ENCODE data around the gene CLCNKA.
A peak's percentile ranks its signal among the peaks of the same experiment; 100 is the strongest.
"Not testable (repeated sequence)": the region's sequence is repeated elsewhere in the genome, so short reads cannot be mapped to it uniquely, and the experiment has no call there.

Gene CLCNKA

DNA sequence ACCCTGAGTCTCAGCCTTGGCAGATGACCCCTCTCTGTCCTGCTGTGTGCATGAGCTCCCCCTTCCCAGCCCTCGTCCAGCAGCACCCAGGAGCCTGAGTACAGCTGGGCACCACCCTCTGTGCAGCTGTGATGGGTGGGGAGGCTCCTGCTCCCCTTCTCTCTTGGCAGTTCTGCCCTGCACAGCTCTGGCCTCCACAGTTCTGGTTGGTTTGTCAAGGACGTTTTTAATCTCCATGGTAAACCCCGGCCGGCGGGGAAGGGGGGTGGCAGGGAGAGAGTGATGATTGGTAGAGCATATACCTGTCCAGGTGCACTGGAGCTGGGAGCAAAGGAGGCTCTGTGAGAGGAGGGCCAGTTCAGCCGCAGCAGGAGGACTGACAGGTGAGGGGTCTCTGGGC is at the start of gene CLCNKA:
Gene CLCNKA (plus strand): TSS at position 356 of the 400 bp plus-strand sequence. CDS start 584 bp downstream, outside the sequence.
- DNase-seq (ENCODE audit: low read depth) = no peak

GRCh38 chr1:15972409-15972808 is 49.4 kb upstream of the CLCNKA start:
- DNase-seq (ENCODE audit: low read depth) = no peak

GRCh38 chr1:15973772-15974171 is 48.1 kb upstream of the CLCNKA start:
- DNase-seq (ENCODE audit: low read depth) = no peak

- no peak for DNase-seq (ENCODE audit: low read depth)
Observed at GRCh38 chr1:15974855-15975254, 47.0 kb upstream of the CLCNKA start.

DNA sequence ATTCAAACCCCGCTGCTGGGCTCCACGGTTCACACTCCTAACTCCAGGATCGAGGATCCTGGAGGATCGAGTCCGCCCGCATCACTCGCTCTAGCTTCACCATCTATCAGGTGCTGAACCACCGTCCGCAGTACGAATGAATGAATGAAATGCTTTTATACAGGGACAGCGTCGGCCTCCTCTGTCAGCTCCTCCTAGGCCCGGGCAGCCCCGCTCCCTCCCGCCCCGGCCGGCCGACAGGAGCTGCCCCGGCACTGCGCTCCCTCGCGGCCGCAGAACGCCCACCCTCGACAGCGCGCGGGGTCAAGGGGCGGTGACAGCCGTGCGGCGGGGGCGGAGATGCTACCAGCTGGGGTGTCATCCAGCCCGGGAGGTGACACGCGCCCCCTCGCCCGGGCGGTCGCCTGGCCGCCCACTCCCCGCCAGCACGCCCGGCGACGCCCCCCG is 46.5 kb upstream of the CLCNKA start:
- DNase-seq (ENCODE audit: low read depth) = peak; percentile 80

- peak; percentile 95 for DNase-seq (ENCODE audit: low read depth)
Observed at GRCh38 chr1:15975805-15976680, 45.8 kb upstream of the CLCNKA start, which contains the start of gene ZBTB17. Gene ZBTB17, minus strand, starts transcription at chr1:15976101. Its CDS starts 27,606 bp downstream, at chr1:15948495.

- not testable (repeated sequence) for DNase-seq (ENCODE audit: low read depth)
Observed at GRCh38 chr1:15977947-15978346, 43.9 kb upstream of the CLCNKA start.

DNA sequence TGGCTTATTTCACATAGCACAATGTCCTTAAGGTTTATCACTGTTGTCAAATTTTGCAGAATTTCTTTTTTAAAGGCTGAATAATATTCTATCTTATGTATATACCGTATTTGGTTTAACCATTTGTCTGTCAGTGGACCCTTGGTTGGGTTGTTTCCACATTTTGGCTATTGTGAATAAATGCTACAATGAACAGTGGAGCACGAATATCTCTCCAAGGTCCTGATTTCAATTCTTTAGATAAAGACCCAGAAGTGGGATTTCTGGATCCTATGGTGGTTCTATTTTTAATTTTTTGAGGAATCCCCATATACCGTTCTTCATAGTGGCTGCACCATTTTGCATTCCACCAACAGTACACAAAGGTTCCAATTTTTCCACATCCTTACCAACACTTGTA is 40.2 kb upstream of the CLCNKA start:
- no peak for DNase-seq (ENCODE audit: low read depth)

- DNase-seq (ENCODE audit: low read depth) = no peak
Observed at GRCh38 chr1:15983275-15983674, 38.6 kb upstream of the CLCNKA start.

DNA sequence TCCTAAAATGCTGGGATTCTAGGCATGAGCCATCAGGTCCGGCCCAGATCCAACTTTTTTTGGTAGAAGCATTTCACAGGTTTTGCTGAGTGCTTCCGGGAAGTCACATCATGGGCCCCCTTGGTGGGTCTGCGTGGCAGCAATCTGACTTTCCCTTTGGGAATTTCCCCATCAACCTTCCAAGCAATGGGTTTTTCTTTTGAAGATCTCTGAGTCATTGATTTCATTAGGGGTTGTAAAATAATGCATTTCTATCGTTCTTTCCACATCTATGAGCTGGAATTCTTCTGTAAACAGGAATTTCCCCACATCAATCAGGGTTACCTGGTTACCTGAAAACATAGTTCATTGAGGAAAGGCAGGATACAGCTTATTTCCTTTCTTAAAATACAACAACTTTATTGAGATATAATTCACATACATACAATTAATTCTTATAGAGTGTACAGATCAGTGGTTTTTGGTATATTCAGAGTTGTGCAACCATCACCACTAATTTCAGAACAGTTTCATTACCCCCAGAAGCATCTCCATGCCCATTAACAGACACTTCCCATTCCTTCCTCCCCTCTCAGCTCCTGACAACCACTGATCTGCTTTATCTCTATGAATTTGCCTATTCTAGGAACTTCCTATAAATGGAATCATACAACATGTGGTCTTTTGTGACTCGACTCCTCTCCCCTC is 36.1 kb upstream of the CLCNKA start:
- DNase-seq (ENCODE audit: low read depth) = no peak

DNA sequence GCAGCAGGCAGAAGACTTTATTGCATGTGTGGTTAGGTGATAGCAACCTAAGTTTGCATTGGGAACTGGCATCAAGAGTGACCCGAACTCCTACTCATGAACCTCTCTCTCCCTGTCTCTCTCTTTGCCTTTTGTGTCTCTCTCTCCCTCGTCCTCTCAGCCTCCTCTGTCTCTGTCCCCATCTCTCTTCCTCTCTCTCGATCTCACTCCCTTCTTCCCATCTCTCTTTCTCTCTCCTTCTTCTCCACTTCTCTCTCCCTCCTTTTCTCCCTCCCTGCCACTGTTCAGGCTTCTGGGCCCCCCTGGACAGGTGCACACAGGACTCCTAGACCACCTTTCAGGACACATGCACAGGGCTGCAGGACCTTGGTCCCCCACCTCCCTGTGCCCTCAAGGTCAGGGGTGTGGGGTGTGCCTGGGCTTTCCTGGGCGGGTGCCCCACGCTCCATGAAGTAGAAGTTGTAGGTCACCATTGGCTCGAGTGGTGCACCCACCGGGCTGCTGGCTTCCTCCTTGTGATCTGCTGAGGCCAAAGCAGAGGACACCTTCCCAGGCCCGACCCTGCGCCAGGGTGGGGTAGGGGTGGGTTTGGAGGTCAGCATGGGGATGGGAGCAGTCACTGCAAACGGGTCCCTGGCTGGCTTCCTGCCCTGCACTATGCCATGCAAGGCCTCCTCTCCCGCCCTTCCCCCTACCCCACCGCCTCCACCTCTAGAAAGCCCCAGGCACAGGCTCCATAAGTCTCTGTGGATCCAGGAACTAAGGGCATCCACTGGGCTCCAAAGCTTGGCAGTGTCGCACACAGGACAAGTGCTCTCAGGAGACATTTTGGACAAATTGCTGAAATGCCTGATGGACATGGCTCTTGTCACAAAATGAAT is 32.7 kb upstream of the CLCNKA start:
- DNase-seq (ENCODE audit: low read depth) = no peak

GRCh38 chr1:15989776-15990175 is 32.1 kb upstream of the CLCNKA start:
- DNase-seq (ENCODE audit: low read depth) = no peak

- DNase-seq (ENCODE audit: low read depth) = no peak
Observed at GRCh38 chr1:15991427-15992186, 30.2 kb upstream of the CLCNKA start.

GRCh38 chr1:15992187-15992553 is 29.7 kb upstream of the CLCNKA start:
- DNase-seq (ENCODE audit: low read depth) = no peak

GRCh38 chr1:15992582-15993500 is 29.0 kb upstream of the CLCNKA start:
- DNase-seq (ENCODE audit: low read depth) = no peak

- DNase-seq (ENCODE audit: low read depth) = no peak
Observed at GRCh38 chr1:15993666-15994065, 28.2 kb upstream of the CLCNKA start.

DNA sequence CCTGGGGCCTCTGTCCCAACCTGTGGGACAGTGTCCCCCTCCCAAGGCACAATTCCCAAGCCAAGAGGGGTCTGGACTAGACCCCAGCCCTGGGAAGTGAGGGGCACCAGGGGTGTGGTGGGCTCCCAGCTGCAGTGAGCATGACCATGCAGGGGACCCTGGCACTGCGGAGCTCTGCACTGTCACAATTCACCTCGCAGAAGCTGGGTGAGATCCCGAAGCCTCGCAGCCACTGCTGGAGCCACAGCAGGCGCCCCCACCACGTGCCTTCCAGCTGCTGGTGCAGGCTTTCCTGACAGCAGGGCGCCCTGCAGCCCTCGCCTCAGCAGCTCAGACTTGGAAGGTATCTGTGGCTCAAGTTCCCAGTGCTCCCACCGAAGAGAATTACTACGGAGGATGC is 27.8 kb upstream of the CLCNKA start:
- no peak for DNase-seq (ENCODE audit: low read depth)

GRCh38 chr1:15994590-15995351 is 27.1 kb upstream of the CLCNKA start:
- peak; percentile 47 for DNase-seq (ENCODE audit: low read depth)

DNA sequence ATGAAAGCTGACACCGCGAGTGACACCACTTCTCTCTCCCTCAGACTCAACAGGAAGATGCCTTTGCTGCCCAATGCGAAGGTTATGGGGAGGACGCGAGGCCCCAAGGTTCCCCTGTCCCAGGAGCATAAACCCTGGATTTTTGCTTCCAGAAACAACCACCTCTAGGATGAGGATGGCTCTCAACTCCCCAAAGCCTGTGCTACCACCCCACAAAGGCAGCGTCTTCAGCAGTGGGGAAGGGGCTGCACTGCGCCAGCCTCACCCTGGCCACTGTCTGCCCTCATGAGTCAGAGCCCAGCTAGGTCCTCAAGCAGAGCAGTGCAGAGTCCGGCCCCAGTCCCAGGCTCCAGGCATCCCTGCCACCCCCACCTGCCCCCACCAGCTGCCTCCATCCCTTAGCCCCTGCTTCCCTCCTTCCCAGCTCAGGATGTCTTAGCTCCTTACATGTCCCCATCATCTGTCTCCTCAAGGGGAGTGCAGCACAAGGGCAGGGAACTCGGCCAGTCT is 24.7 kb upstream of the CLCNKA start:
- no peak for DNase-seq (ENCODE audit: low read depth)
